GM18520 (cell line): ENCODE measurements around the gene CACNG7.
"Not testable (repeated sequence)": the region's sequence is repeated elsewhere in the genome, so short reads cannot be mapped to it uniquely, and the experiment has no call there.

Source experiments
- ATAC-seq: cut with Tn5 transposase; IDR thresholded peaks from one replicate; pipeline ENCODE4 v1.9.1; 2021; ENCODE audit not compliant: unreplicated experiment

CACNG7 gene

GRCh38 chr19:53904909-53905308, 4.2 kb upstream of the CACNG7 start:
- no peak for ATAC-seq

- ATAC-seq, result no peak
These were observed 3.3 kb upstream of the CACNG7 start for GRCh38 chr19:53905787-53906186.

- no peak for ATAC-seq
These were observed 2.6 kb upstream of the CACNG7 start for GRCh38 chr19:53906211-53907192.

GRCh38 chr19:53907193-53907581, 1.9 kb upstream of the CACNG7 start:
- no peak for ATAC-seq

GRCh38 chr19:53907690-53908089, 1.4 kb upstream of the CACNG7 start:
- no peak for ATAC-seq

GRCh38 chr19:53908106-53908934, 758 bp upstream of the CACNG7 start:
- ATAC-seq, result no peak

- ATAC-seq, result no peak
These were observed 542 bp downstream of the CACNG7 start for GRCh38 chr19:53909471-53910169.

GRCh38 chr19:53910170-53910518, 1.1 kb downstream of the CACNG7 start:
- ATAC-seq, result no peak

- ATAC-seq, result no peak
These were observed 3.6 kb downstream of the CACNG7 start for GRCh38 chr19:53912653-53913052.

- no peak for ATAC-seq
These were observed 5.9 kb downstream of the CACNG7 start for GRCh38 chr19:53915000-53915399.

GRCh38 chr19:53916004-53916403, 6.9 kb downstream of the CACNG7 start:
- no peak for ATAC-seq

- ATAC-seq, result no peak
These were observed 8.3 kb downstream of the CACNG7 start for GRCh38 chr19:53917356-53917755.

- ATAC-seq, result no peak
These were observed 18.7 kb downstream of the CACNG7 start for GRCh38 chr19:53927739-53928138.

- ATAC-seq, result no peak
These were observed 27.0 kb downstream of the CACNG7 start for GRCh38 chr19:53936029-53936428.

- no peak for ATAC-seq
These were observed 33.1 kb downstream of the CACNG7 start for GRCh38 chr19:53942001-53942786.

GRCh38 chr19:53944416-53944815, 35.3 kb downstream of the CACNG7 start:
- ATAC-seq, result no peak

- no peak for ATAC-seq
These were observed 35.9 kb downstream of the CACNG7 start for GRCh38 chr19:53944933-53945332.

- no peak for ATAC-seq
These were observed 36.4 kb downstream of the CACNG7 start for GRCh38 chr19:53945441-53945840.

- no peak for ATAC-seq
These were observed 36.9 kb downstream of the CACNG7 start for GRCh38 chr19:53945998-53946397.

GRCh38 chr19:53947624-53948023, 38.5 kb downstream of the CACNG7 start:
- ATAC-seq, result no peak

- ATAC-seq, result not testable (repeated sequence)
These were observed 39.5 kb downstream of the CACNG7 start for GRCh38 chr19:53948611-53949010.
